Astrocyte of the spinal cord (primary cell): Measurements from ENCODE around the gene TIMP4.

Source experiments
- DNase-seq: peaks from one replicate; pipeline ENCODE4 v3.0.0; 2011; ENCODE audit warnings: low read depth, low spot score
- H3K4me3 ChIP-seq: 2 replicates; pipeline ENCODE4 v1.5.1; 2011; ENCODE audit warnings: low read depth, mild to moderate bottlenecking, low read length, moderate library complexity
- CTCF ChIP-seq: IDR thresholded peaks from 2 replicates; pipeline ENCODE4 v1.5.1; 2012; ENCODE audit warnings: low read depth, mild to moderate bottlenecking, low read length, inconsistent platforms
- in situ Hi-C: cut with HindIII; loops from 2 replicates; pipeline ENCODE4 v1.10.0; 2017; ENCODE audit warnings: low sequenced_read_pairs

The TIMP4 gene

GRCh38 chr3:12107071-12107713 lies 51.5 kb downstream of the TIMP4 start:
- no peak for DNase-seq
- no peak for TF ChIP-seq CTCF
- no peak overlapping the region for H3K4me3 ChIP-seq
- in situ Hi-C loops, result no loop called here
